Renal pelvis (tissue), 4 donors: ENCODE data around the gene PCDH8. TPM values are rescaled to one million over a fixed set of nuclear protein-coding genes. Genes with fewer than 3 reads are reported as not detected.

Experiments used
- DNase-seq: peaks from one replicate; pipeline ENCODE4 v3.0.0-alpha.2; 2013
- polyA plus RNA-seq, 3 donors: library from polyadenylated mRNA; unstranded; fragments of 120-200 nt; gene quantifications; one replicate each; pipeline ENCODE4 v1.2.1, GENCODE V29; 2013; ENCODE audit not compliant: insufficient read length in 3 of 3

The PCDH8 gene
- polyA plus RNA-seq, 3 donors = 0.16 TPM; not detected in 2

GRCh38 chr13:52851137-52851962, 2.9 kb upstream of the PCDH8 start:
- DNase-seq = peak; percentile 35

- DNase-seq = peak; percentile 80
Measured at GRCh38 chr13:52850396-52851136, 2.1 kb upstream of the PCDH8 start.

- DNase-seq = no peak
Measured at GRCh38 chr13:52850072-52850395, 1.6 kb upstream of the PCDH8 start.

- no peak for DNase-seq
Measured at GRCh38 chr13:52849291-52850071, 1.0 kb upstream of the PCDH8 start.

- no peak for DNase-seq
Measured at GRCh38 chr13:52847682-52848432, 583 bp downstream of the PCDH8 start.

- no peak for DNase-seq
Measured at GRCh38 chr13:52847322-52847681, 1.1 kb downstream of the PCDH8 start.

- peak; percentile 72 for DNase-seq
Measured at GRCh38 chr13:52846567-52847321, 1.7 kb downstream of the PCDH8 start.

GRCh38 chr13:52845766-52846566, 2.5 kb downstream of the PCDH8 start:
- DNase-seq = peak; percentile 27

- no peak for DNase-seq
Measured at GRCh38 chr13:52845334-52845761, 3.1 kb downstream of the PCDH8 start.

GRCh38 chr13:52844836-52845235, 3.6 kb downstream of the PCDH8 start:
- no peak for DNase-seq

GRCh38 chr13:52842441-52842840, 6.0 kb downstream of the PCDH8 start:
- no peak for DNase-seq

- DNase-seq = no peak
Measured at GRCh38 chr13:52840066-52840465, 8.4 kb downstream of the PCDH8 start.

- no peak for DNase-seq
Measured at GRCh38 chr13:52838433-52839107, 9.9 kb downstream of the PCDH8 start.

- DNase-seq = no peak
Measured at GRCh38 chr13:52837850-52838249, 10.6 kb downstream of the PCDH8 start.

- DNase-seq = no peak
Measured at GRCh38 chr13:52835071-52835839, 13.2 kb downstream of the PCDH8 start.

GRCh38 chr13:52833296-52833875, 15.1 kb downstream of the PCDH8 start:
- no peak for DNase-seq

- DNase-seq = no peak
Measured at GRCh38 chr13:52832313-52832712, 16.1 kb downstream of the PCDH8 start.

- no peak for DNase-seq
Measured at GRCh38 chr13:52830946-52831345, 17.5 kb downstream of the PCDH8 start.
